BJ (cell line): ENCODE measurements around the gene PIK3R6. TPM values are rescaled to one million over a fixed set of nuclear protein-coding genes. Genes with fewer than 3 reads are reported as not detected.

Source experiments
- CTCF ChIA-PET: fragments of 350-600 bp; formaldehyde crosslinking; extraction: SDS; loops from one replicate; lab custom pipeline; 2021; ENCODE audit warnings: antibody characterized with exemption, inconsistent platforms; lab: Yijun Ruan, JAX
- POLR2A ChIA-PET: fragments of 300-600 bp; sonication (Branson Sonifier 250); formaldehyde crosslinking; extraction: SDS; loops from one replicate; lab custom pipeline; 2021; ENCODE audit warnings: antibody characterized with exemption; lab: Charles Lee
- DNase-seq: peaks from one replicate; pipeline ENCODE4 v3.0.0-alpha.2; 2011; ENCODE audit warnings: low read depth
- H3K27me3 ChIP-seq: 2 replicates; pipeline ENCODE4 v1.6.0; 2011; ENCODE audit warnings: low read length; ENCODE audit not compliant: control insufficient read depth, insufficient read depth
- H3K36me3 ChIP-seq: 2 replicates; pipeline ENCODE4 v1.5.1; 2011; ENCODE audit warnings: low read length; ENCODE audit not compliant: control insufficient read depth, insufficient read depth
- H3K4me3 ChIP-seq: 2 replicates; pipeline ENCODE4 v1.5.1; 2011; ENCODE audit warnings: low read depth, mild to moderate bottlenecking, control low read depth, low read length
- polyA plus RNA-seq: library from polyadenylated mRNA; depleted of rRNA; stranded (reverse); fragments of >200 nt; gene quantifications from 2 replicates; pipeline ENCODE4 v1.2.3, GENCODE V29; 2011
- TF ChIP-seq, protein P1 (sequence below): IDR thresholded peaks from 2 replicates; pipeline ENCODE4 v1.5.1; 2011; ENCODE audit warnings: low read depth, mild to moderate bottlenecking, control low read depth, inconsistent platforms, low read length, moderate library complexity; ENCODE audit not compliant: insufficient read depth

The PIK3R6 gene
- polyA plus RNA-seq, 1 experiment: not detected

DNA sequence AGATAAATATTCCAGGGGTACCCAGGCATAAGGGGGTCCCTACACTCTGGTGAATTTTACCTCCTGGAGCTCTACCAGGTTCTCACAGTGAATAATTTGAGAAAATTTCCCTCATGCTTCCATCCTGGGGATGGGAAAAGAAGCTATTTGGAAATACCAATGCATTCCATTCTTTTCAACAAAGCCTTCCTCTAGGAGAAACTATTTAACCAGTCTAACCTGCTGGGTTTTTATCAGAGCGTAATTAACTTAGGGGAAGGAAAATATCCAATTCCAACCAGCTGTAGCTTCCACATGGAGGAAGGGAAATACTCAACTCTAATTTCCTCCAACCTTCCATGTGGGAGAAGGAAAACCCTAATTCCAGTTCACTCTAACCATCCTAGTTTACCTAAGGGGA is 85.3 kb downstream of the PIK3R6 start:
- H3K36me3 ChIP-seq: no peaks in the 10 kb centered on the region
- no peaks in the 10 kb centered on the region for H3K27me3 ChIP-seq
- no peak overlapping the region for H3K4me3 ChIP-seq
- ChIA-PET CTCF (interaction anchor here (1.0 to 2.4 kb wide), 2 partner anchors 12 to 37 kb away, joined by 3 to 8 read pairs; no protein-coding TSS in a partner anchor), POLR2A (no interaction called here)
- no peak for DNase-seq
- TF ChIP-seq, protein P1, sequence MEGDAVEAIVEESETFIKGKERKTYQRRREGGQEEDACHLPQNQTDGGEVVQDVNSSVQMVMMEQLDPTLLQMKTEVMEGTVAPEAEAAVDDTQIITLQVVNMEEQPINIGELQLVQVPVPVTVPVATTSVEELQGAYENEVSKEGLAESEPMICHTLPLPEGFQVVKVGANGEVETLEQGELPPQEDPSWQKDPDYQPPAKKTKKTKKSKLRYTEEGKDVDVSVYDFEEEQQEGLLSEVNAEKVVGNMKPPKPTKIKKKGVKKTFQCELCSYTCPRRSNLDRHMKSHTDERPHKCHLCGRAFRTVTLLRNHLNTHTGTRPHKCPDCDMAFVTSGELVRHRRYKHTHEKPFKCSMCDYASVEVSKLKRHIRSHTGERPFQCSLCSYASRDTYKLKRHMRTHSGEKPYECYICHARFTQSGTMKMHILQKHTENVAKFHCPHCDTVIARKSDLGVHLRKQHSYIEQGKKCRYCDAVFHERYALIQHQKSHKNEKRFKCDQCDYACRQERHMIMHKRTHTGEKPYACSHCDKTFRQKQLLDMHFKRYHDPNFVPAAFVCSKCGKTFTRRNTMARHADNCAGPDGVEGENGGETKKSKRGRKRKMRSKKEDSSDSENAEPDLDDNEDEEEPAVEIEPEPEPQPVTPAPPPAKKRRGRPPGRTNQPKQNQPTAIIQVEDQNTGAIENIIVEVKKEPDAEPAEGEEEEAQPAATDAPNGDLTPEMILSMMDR: no peak

DNA sequence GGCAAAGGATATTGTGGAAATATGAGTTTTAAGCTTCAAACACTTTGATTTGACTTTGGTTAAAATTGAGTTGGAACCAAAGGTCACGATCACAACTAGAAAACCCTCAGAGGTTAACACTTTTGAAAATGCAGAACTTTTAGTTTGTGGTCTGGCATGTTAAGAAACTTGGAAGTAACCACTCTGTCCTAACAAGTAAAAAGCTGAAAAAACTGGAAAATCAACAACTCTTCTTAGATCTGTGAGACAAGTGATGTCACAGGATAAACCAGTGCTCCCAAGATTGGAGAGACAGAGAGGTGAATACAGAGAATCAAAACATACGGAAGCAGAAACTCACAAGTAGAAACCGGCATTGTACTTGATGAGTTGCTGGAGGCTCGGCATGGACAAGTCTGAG is 85.7 kb downstream of the PIK3R6 start:
- H3K27me3 ChIP-seq: no peaks in the 10 kb centered on the region; the same call in 1 of the 2 replicates
- H3K4me3 ChIP-seq: no peak overlapping the region
- CTCF ChIA-PET: interaction anchor here (1.0 to 2.4 kb wide), 2 partner anchors 13 to 36 kb away, joined by 3 to 8 read pairs; no protein-coding TSS in a partner anchor
- POLR2A ChIA-PET: no interaction called here
- no peak for DNase-seq
- TF ChIP-seq, protein P1: no peak
- no peaks in the 10 kb centered on the region for H3K36me3 ChIP-seq

DNA sequence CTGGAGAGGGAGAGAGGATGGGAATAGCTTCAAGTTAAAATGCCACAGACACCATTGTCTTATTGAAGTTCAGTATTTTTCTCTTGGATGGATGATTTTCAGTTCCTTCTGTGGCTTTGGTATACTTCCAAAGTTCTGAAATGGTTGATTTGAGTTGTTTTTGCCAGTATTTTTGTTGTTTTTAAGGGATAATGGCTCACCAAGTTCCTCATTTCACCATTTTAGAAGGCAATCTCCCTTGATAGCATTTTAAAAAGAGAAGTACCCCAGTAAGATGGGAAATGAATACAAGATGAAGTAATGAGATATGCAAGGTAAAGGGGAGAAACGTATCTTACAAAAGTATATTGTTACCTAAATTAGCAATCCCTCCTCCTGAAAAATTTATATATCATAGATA is 90.6 kb downstream of the PIK3R6 start:
- POLR2A ChIA-PET: no interaction called here

DNA sequence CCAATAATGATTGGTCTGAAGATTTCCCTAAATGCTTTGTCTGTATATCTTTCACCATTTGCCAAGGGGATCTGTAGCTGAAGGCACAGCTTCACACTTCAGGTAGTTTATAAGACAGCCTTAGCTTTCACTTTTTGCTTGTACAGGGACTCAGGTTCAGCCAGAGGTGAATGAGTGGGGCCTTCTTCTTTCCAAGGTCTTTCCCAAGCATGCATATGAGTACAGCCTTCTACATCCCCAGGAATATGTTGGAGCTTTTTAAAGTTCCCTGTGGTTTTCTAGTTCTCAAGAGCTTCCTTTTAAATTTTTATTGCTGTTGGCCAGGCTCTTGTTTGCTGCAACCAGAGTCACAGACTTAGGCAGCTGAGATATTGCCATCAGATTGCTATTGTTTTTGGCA is 91.2 kb downstream of the PIK3R6 start:
- no peak for DNase-seq
- no peak overlapping the region for H3K4me3 ChIP-seq
- ChIA-PET POLR2A (no interaction called here), CTCF (interaction anchor here (1.8 kb wide), 1 partner anchor 10 kb away, joined by 13 read pairs; no protein-coding TSS in a partner anchor)
- H3K27me3 ChIP-seq: peaks cover 4% of the 10 kb centered on the region; the same call in 1 of the 2 replicates
- H3K36me3 ChIP-seq: no peaks in the 10 kb centered on the region
- TF ChIP-seq, protein P1: no peak

More for the DNA sequence above, 90.6 kb downstream of the PIK3R6 start:
- Histone ChIP-seq H3K36me3 (no peaks in the 10 kb centered on the region), H3K4me3 (no peak overlapping the region), H3K27me3 (peaks cover 4% of the 10 kb centered on the region; the same call in 1 of the 2 replicates)
- TF ChIP-seq, protein P1: no peak
- CTCF ChIA-PET: interaction anchor here (1.8 kb wide), 1 partner anchor 9 kb away, joined by 13 read pairs; no protein-coding TSS in a partner anchor
- no peak for DNase-seq

DNA sequence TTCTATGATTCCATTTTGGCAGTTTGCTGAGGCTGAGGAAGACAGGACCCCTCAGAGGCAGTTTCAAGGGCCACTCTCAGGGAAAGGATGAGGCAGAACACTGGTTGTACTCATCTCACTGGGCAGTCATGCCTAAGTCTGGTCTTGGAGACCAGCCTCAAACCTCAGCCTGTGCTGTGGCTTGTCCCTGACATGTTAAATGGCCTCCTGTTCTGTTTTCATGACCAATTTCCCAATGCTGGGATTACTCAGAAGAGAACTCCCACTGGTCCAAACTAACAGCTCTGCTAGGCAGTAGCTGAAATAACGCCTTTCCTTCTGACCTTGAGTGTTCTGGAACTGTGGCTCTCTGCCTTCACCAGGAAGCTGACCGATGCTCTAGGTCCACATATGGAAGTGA is 100.7 kb downstream of the PIK3R6 start:
- Histone ChIP-seq H3K36me3 (no peaks in the 10 kb centered on the region), H3K4me3 (no peak overlapping the region), H3K27me3 (no peaks in the 10 kb centered on the region)
- ChIA-PET CTCF (interaction anchor here (0.6 to 3.2 kb wide), 4 partner anchors 10 to 401 kb away, joined by 3 to 11 read pairs (median 6); no protein-coding TSS in a partner anchor), POLR2A (no interaction called here)
- no peak for DNase-seq
- TF ChIP-seq, protein P1: no peak
